ENCODE measurements around the gene UBE2E2.

Gene UBE2E2

DNA sequence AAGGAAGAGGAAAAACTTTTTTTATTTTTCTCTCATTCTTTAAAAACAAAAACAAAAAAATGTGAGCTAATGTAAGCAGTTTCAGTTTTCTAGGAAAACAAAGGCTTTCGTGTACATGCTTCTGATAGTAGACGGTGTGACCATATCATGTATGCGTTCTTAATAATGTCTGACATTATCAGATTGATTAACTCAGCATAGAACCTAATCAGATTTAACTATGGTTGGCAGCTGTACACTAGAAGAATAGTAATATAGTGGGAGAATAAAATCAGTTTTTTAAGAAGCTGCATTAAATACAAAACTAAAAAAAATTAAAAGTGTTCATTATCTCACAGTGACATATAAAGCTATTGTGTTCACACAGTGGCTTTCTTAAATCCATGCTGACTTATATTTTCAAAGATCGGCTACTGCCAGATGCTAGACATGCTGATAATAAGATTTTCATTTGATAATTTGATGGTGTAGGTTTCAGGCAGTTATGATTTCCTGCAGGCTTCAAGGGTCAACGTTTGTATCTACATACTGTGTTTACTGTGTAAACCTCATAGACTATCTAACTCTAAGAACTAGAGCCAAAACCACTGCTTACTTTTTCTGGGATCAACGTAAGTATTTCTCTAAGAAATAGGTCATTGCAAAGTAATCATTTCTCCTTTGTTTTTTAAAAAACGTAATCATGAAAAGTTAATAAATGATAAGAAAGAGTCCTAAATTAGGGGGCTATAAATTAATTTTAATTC is 74.0 kb downstream of the UBE2E2 start:
- DNase-seq (ENCODE audit: low spot score) = no peak

DNA sequence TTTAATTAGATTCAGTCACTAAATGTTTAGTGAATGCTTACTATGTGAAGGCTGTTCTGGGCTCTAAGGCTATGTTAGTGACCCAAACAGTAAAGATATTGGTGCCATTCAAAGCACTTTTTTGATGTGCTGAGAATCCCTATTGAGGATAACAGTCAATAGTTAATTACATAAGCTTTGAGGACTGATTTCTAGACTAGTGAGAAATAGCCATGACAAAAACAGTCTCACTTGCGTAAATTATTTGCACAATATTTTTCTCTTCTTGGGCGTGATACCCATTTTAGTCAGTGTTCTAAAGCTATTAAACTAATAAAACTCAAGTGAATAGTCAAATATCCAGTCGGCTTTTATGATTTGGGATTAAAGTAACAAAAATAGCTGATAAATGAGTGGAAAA is 74.6 kb downstream of the UBE2E2 start:
- DNase-seq (ENCODE audit: low spot score) = no peak

DNA sequence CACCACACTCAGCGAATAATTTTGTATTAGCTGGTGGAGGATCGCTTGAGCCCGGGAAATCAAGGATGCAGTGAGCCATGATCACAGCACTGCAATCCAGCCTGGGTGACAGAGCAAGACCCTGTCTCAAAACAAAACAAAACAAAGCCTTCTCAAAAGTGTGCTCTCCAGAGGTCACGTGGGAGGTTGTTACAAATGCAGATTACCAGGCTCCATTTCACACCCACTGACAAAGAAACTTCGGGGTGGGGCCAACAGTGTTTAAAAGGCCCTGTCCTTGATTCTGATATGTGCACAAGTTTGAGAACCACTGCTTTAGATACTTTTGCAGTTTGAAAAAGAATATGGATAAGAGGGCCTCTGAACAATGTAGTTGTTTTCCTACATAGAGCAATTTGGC is 80.5 kb downstream of the UBE2E2 start:
- no peak for DNase-seq (ENCODE audit: low spot score)

GRCh38 chr3:23288286-23288685 is 85.2 kb downstream of the UBE2E2 start:
- DNase-seq (ENCODE audit: low spot score) = no peak

DNA sequence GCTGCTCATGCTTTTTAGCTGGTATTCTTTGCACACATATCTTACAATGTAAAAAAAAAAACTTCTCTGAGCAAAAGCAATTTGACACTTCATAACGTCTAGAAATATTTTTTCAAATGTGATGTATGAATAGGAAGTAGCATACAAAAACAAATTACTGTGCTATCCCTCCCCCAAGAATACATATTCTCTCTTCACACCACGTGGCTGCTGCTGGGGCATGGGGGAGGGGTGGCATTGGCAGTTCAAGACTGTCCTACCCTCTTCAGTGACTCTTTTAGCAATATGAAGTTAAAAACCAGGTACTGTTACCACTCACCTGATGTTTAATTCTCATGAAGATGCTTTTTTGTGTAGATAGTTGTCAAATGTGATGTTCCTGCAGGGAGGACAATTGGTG is 85.6 kb downstream of the UBE2E2 start:
- no peak for DNase-seq (ENCODE audit: low spot score)

GRCh38 chr3:23292432-23292831 is 89.3 kb downstream of the UBE2E2 start:
- DNase-seq (ENCODE audit: low spot score) = no peak

GRCh38 chr3:23294770-23295387 is 91.8 kb downstream of the UBE2E2 start:
- peak; percentile 22 for DNase-seq (ENCODE audit: low spot score)

GRCh38 chr3:23301819-23302218 is 98.7 kb downstream of the UBE2E2 start:
- no peak for DNase-seq (ENCODE audit: low spot score)

GRCh38 chr3:23302271-23302670 is 99.1 kb downstream of the UBE2E2 start:
- no peak for DNase-seq (ENCODE audit: low spot score)

DNA sequence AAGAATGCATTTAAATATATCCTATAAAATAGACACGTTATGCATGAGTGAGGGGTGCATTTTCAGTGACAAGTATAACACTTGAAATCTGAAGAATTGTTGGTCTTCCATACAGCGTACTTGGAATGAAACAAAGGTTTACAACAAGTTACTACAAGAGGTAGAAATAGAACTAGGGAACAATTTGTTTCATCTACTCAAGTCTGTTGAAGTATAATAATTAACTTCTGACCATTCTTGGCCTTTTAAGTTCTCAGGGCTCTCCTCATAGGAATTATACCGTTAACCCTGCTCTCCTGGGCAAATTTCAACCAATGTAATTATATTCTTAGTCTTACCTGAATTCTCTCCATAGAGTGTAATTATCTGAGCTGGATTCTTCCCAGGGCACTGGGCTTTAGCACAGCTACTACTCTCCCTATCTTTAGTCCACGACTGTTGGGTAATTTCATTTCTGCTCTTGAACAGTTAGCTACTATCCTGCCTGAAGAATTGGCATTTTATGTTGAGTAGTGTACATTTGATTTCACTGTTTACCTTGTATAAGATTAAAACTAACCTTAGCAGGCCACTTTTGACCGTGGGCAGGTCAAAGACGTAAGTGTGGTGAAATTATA is 100.6 kb downstream of the UBE2E2 start:
- DNase-seq (ENCODE audit: low spot score) = no peak

DNA sequence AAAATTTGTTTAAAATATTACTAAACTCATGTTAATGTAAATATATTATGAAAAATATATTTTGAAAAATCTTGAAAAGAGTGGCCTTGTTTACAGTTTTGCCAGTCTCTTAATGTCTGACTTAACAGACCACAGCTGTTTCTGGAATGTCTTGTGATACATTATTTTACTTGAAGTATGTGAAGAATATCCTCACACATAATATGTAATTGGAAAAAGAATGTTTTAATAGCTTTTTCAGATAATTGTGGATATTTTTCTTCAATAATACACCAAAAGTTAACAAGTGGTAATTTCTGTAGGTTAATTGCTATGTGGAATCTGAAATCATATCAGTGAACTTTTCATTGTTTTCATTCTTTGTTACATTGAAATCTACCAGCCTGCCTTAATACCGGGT is 101.3 kb downstream of the UBE2E2 start:
- no peak for DNase-seq (ENCODE audit: low spot score)

- no peak for DNase-seq (ENCODE audit: low spot score)
Measured at GRCh38 chr3:23308986-23309625, 106.0 kb downstream of the UBE2E2 start.

- DNase-seq (ENCODE audit: low spot score) = no peak
Measured at GRCh38 chr3:23312866-23313265, 109.7 kb downstream of the UBE2E2 start.

DNA sequence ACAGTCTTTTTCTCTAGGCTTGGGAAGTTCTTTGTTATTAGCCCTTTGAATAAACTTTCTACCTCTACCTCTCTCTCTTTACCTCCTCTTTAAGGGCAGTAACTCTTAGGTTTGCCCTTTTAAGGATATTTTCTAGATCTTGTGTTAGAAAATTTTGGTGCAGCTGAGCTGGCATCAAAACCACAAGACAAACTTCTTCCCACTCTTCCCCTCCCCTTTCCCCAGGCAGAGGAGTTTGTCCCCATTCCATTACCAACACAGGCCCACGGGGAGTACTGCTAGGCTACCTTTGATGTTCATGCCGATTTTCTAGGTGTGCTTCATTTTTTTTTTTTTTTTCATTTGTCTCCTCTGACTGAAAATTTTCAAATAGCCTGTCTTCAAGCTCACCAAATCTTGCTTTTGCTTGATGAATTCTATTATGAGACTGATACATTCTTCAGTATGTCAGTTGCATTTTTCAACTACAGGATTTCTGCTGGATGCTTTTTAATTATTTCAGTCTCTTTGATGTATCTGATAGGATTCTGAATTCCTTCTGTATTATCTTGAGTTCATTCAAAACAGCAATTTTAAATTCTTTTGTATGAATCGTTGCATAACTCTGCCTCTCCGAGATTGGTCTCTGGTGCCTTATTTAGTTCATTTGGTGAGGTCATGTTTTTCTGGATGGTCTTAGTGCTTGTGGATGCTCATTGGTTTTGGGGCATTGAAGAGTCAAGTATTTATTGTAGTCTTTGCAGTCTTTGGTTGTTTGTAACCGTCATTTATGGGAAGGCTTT is 112.0 kb downstream of the UBE2E2 start:
- DNase-seq (ENCODE audit: low spot score) = no peak

DNA sequence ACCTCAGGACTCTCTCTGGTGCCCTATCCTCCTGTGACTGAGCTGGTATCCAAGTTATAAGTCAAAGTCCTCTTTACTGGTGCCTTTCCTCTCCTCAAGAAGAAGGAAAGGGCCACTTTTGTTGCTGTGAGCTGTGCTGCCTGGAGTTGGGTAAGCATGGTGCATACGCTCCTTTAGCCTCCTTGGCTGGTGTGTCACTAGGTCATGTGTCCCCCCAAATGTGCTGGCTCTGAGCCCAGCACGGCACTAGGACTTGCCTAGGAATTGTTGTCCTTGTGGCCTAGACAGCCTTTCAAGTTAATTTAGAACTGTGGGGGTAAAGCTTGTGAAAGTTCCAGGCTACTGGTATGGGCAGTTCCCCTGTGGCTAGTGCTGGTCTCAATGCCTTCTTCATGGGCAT is 113.8 kb downstream of the UBE2E2 start:
- DNase-seq (ENCODE audit: low spot score) = no peak

- DNase-seq (ENCODE audit: low spot score) = no peak
Measured at GRCh38 chr3:23319366-23320312, 116.5 kb downstream of the UBE2E2 start.

DNA sequence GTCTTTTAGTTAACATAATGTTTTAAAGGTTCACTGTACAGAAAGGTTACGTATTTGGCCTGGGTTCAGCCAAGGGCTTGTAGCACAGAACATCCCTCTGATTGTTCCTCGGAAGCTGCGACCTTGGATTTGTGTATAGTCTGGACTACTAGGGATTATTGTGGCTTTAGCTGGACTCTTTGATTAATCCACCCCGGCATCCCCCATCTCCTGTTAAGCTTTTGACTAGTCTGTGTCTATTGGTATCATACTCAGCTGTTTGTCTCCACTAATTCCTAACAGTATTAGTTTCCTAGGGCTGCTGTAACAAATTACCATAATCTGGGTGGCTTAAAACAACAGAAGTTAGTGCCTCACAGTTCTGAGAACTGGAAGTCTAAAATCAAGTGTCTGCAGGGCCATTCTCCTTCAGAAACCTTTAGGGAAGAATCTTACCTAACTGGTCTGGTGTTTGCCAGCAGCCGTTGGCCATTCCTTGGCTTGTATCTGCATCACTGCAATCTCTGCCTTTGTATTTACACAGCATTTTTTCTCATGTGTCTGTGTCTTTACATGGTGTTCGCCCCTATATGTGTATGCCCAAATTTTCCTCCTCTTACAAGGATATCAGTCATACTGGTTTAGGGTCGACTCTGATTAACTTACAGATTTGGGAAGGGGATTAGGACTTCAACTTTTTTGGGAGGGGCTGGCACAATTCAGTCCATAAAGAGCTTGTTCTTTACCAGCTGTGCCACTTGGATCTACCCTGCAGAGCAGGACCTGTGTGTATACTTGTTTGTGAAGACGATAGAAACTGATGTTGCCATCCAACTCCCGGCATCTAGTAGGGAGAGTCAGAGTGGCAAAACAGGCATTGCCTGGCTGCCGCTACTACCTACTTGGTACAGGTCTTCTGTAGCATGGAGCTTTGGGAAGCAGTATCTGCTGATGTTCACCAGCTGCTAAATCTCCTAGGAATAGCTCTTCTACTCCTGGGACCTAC is 117.8 kb downstream of the UBE2E2 start:
- DNase-seq (ENCODE audit: low spot score) = no peak

DNA sequence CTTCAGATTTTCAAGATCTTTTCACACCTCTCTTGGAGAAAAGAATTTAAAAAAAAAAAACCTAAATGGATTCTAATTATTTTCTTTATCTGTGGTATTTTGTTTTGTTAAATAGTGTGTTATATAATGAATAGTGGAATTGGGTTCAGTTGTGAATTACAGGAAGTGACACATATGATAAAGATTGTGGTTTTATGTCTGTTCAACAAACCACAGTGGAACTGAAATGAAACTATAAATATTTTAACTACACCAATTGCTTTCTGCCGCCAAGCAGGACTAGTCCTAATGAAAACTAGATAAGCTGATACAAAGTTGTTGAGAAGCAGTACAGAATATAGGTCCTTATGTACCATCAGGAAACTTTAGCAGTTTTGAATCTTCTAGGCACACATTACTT is 121.6 kb downstream of the UBE2E2 start:
- peak; percentile 63 for DNase-seq (ENCODE audit: low spot score)

GRCh38 chr3:23325466-23326065 is 122.4 kb downstream of the UBE2E2 start:
- no peak for DNase-seq (ENCODE audit: low spot score)

Data from NAMALWA (cell line).